ENCODE measurements around the gene IL17RC. TPM values are rescaled to one million over a fixed set of nuclear protein-coding genes. Genes with fewer than 3 reads are reported as not detected.
A peak's percentile ranks its signal among the peaks of the same experiment; 100 is the strongest.

Gene IL17RC
- total and polyA plus RNA-seq, 2 of the 4 experiments (the other 2 are of a cell fraction): 20.8 to 28.3 TPM

DNA sequence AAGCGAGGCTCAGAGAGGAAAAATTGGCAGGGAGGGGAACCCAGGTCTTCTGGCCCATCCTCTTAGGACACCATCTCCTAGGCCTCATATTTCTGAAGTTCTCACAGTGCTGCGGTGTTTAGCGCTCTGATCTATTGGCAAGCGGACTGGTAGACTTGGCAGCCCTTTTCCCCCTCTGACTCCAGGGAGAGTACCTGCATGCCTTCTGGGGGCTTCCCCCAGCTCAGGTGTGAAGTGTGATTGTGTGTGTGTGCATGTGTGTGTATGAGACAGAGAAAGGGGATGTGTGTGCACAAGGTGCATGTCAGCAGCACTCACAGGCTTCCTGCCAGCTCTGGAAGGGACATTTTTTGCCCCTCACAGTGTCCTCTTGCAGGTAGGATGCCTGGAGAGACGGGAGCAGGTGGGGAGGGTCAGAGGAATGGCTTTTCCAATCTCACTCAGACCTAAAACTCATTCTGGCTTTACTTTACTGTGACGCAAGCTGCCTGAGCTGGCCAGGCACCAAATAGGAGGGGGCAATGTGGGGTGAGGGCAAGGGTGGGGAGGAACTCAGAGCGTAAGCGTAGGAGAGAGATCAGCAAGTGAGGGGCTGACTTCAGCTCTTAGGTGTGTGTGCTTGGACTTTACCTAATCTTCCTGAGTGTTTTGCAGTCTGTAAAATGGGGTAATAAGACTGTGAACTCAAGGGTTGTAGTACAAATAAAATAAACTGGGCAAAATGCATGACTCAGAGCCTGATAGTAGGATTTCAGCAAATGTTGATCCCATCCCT lies 18.2 kb upstream of the IL17RC start:
- Histone ChIP-seq H3K79me1 (ENCODE audit: low read depth in 1 of 2, low read length in 2 of 2) (peaks cover 12 to 43% of the 10 kb centered on the region in 2 experiments), H4K5ac (ENCODE audit: low read depth, low read length) (no peak overlapping the region), H4K91ac (ENCODE audit: insufficient read depth, low read depth, low read length) (no peak overlapping the region), H3K4me2 (ENCODE audit: low read depth, low read length) (no peak overlapping the region), H3K56ac (ENCODE audit: extremely low read depth, insufficient read depth, low read length) (no peak overlapping the region), H3K27me3 (ENCODE audit: control insufficient read depth, insufficient read depth, low read length) (no peaks in the 10 kb centered on the region), H2AK9ac (replicated peaks; ENCODE audit: low read depth, low read length, poor library complexity) (no peak overlapping the region), H2BK15ac (ENCODE audit: low read depth, low read length) (no peak overlapping the region), H3K27ac (ENCODE audit: insufficient read depth, low read length) (no peak overlapping the region), H2BK5ac (ENCODE audit: low read depth, low read length, poor library complexity, severe bottlenecking) (no peak overlapping the region), H2AK5ac (ENCODE audit: low read depth, low read length) (peak overlapping the region; percentile 43; the same call in 1 of the 2 replicates), H3K9me1 (ENCODE audit: insufficient read depth, low read length) (peaks cover 17% of the 10 kb centered on the region), H2BK20ac (ENCODE audit: low read depth, low read length) (no peak overlapping the region), H3K9ac (ENCODE audit: low read depth, low read length) (no peak overlapping the region), H3K4me3 (ENCODE audit: insufficient read depth, low read depth, low read length) (no peak overlapping the region), H3K36me3 (ENCODE audit: control insufficient read depth, insufficient read depth, low read length) (peaks cover 3% of the 10 kb centered on the region), H3K4ac (ENCODE audit: low read depth, low read length) (no peak overlapping the region), H3K9me3 (ENCODE audit: control insufficient read depth, insufficient read depth, low read length) (no peaks in the 10 kb centered on the region), H3K4me1 (ENCODE audit: control insufficient read depth, insufficient read depth, low read length) (peaks cover 13% of the 10 kb centered on the region), H2AFZ (replicated peaks; ENCODE audit: low read length, poor library complexity) (no peak overlapping the region), H4K8ac (ENCODE audit: low read depth in 2 of 2, low read length in 2 of 2) (no peak overlapping the region), H3K18ac (ENCODE audit: low read depth, low read length) (no peak overlapping the region), H4K20me1 (ENCODE audit: insufficient read depth, low read length) (peaks cover 2% of the 10 kb centered on the region; the same call in 1 of the 2 replicates), H3K23ac (ENCODE audit: low read depth, low read length) (no peak overlapping the region), H2BK120ac (ENCODE audit: low read depth, low read length) (no peak overlapping the region), H3K14ac (replicated peaks; ENCODE audit: low read depth, low read length) (no peak overlapping the region)
- TF ChIP-seq, protein P1, sequence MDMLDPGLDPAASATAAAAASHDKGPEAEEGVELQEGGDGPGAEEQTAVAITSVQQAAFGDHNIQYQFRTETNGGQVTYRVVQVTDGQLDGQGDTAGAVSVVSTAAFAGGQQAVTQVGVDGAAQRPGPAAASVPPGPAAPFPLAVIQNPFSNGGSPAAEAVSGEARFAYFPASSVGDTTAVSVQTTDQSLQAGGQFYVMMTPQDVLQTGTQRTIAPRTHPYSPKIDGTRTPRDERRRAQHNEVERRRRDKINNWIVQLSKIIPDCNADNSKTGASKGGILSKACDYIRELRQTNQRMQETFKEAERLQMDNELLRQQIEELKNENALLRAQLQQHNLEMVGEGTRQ (IDR thresholded peaks at IDR 0.05; ENCODE audit: low read depth, low read length): no peak
- TF ChIP-seq MAZ (IDR thresholded peaks at IDR 0.05; ENCODE audit: borderline replicate concordance, low read depth, low read length) (no peak), CEBPB (IDR thresholded peaks at IDR 0.05; ENCODE audit: low read depth, low read length) (no peak), CHD1 (IDR thresholded peaks at IDR 0.05; ENCODE audit: low read depth, low read length) (no peak), POLR2A (IDR thresholded peaks at IDR 0.05; ENCODE audit: low read depth, low read length) (no peak), SMC3 (IDR thresholded peaks at IDR 0.05; ENCODE audit: low read depth, low read length) (no peak), FOS (IDR thresholded peaks at IDR 0.05; ENCODE audit: low read depth, low read length) (no peak), NFE2L2 (IDR thresholded peaks at IDR 0.05; ENCODE audit: low read depth, low read length) (no peak), RAD21 (IDR thresholded peaks at IDR 0.05; ENCODE audit: low read length) (no peak), ELK1 (IDR thresholded peaks at IDR 0.05; ENCODE audit: borderline replicate concordance, low read depth, low read length) (no peak), CTCF (conservative IDR thresholded peaks at IDR 0.05; ENCODE audit: low read depth, low read length) (no peak), MXI1 (IDR thresholded peaks at IDR 0.05; ENCODE audit: borderline replicate concordance, low read depth, low read length) (no peak), BHLHE40 (IDR thresholded peaks at IDR 0.05; ENCODE audit: low read depth, low read length) (no peak), MAFK (IDR thresholded peaks at IDR 0.05; ENCODE audit: low read depth, low read length) (no peak), RCOR1 (IDR thresholded peaks at IDR 0.05; ENCODE audit: insufficient replicate concordance, low read length) (no peak), RFX5 (IDR thresholded peaks at IDR 0.05; ENCODE audit: low read depth, low read length) (no peak)
- intact Hi-C loops (cut with micrococcal nuclease) (no loop called here), in situ Hi-C loops (cut with MboI; ENCODE audit: low sequenced_read_pairs) (no loop called here), dilution Hi-C loops (cut with HindIII; ENCODE audit: low sequenced_read_pairs, unreplicated experiment) (no loop called here)
- CTCF ChIA-PET: no interaction called here
- 62% methylated on average over 2 of the region's 8 CpGs; no CpG with 5 or more reads in 1 of the 2 experiments for WGBS, 2 experiments (ENCODE audit: extremely low coverage in 2 of 2, insufficient read length in 1 of 2)
- no peak for DNase-seq
- POLR2A ChIA-PET (ENCODE audit: unreplicated experiment): no interaction called here
- BruUV-seq (replicated peaks): no TSS peak
- no peak for ATAC-seq (ENCODE audit: low read depth)
